HUES48 (cell line): ENCODE measurements around the gene NR4A2.
A peak's percentile ranks its signal among the peaks of the same experiment; 100 is the strongest.

Source experiments
- H3K27ac ChIP-seq: one replicate; pipeline ENCODE4 v1.7.0; 2013; ENCODE audit warnings: low read depth, low read length, inconsistent platforms
- H3K27me3 ChIP-seq: 2 replicates; pipeline ENCODE4 v1.6.1; 2013; ENCODE audit warnings: mild to moderate bottlenecking, low read length; ENCODE audit not compliant: control insufficient read depth, insufficient read depth
- H3K36me3 ChIP-seq: 2 replicates; pipeline ENCODE4 v1.6.1; 2013; ENCODE audit warnings: low read length; ENCODE audit not compliant: control insufficient read depth, insufficient read depth
- H3K4me1 ChIP-seq: 2 replicates; pipeline ENCODE4 v1.6.1; 2013; ENCODE audit warnings: mild to moderate bottlenecking, low read length; ENCODE audit not compliant: control insufficient read depth, insufficient read depth
- H3K4me3 ChIP-seq: 2 replicates; pipeline ENCODE4 v1.5.1; 2013; ENCODE audit warnings: mild to moderate bottlenecking, low read depth, low read length
- H3K9ac ChIP-seq: 2 replicates; pipeline ENCODE4 v1.6.1; 2013; ENCODE audit warnings: mild to moderate bottlenecking, low read depth, low read length, moderate library complexity
- H3K9me3 ChIP-seq: 2 replicates; pipeline ENCODE4 v1.6.1; 2013; ENCODE audit warnings: low read length; ENCODE audit not compliant: control insufficient read depth, insufficient read depth

Gene NR4A2

DNA sequence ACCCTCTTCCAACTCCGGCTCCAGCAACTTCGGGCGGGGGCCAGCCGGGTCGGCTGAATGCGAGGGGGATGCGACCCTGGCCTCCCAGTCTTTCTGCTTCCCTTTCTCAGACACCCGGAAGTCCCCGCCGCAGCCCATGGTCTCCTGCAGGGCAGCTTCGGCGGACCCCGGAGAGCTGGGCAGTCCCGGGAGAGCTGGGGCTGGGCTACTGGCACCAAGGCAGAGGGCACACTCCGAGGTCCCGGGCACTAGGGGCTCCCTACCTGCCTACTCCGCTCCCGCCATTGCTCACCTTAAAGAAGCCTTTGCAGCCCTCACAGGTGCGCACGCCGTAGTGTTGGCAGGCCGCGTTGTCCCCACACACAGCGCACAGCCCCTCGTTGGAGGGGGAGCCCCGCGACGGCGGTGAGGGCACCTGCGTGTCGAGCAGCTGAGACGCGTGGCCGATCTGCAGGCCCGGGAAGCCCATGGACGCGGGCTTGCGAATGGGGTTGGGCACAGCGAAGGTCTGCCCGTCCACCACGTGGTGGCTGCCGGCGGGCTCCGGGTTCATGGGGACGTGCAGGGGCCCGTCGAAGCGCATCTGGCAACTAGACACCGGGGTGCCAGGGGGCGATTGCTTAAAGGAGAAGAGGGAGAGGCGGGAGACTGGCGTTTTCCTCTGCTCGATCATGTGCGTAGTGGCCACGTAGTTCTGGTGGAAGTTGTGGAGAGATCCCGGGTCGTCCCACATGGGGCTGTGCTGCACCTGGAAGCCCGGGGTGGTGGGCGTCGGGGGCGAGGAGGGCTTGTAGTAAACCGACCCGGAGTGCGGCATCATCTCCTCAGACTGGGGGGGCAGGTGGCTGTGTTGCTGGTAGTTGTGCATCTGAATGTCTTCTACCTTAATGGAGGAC, 3.2 kb downstream of the NR4A2 start:
- Histone ChIP-seq H3K27me3 (peaks cover 97% of the 10 kb centered on the region), H3K4me1 (peaks cover 49% of the 10 kb centered on the region), H3K4me3 (peak overlapping the region; percentile 56), H3K9ac (no peak overlapping the region), H3K27ac (no peak overlapping the region), H3K36me3 (no peaks in the 10 kb centered on the region), H3K9me3 (no peaks in the 10 kb centered on the region)

DNA sequence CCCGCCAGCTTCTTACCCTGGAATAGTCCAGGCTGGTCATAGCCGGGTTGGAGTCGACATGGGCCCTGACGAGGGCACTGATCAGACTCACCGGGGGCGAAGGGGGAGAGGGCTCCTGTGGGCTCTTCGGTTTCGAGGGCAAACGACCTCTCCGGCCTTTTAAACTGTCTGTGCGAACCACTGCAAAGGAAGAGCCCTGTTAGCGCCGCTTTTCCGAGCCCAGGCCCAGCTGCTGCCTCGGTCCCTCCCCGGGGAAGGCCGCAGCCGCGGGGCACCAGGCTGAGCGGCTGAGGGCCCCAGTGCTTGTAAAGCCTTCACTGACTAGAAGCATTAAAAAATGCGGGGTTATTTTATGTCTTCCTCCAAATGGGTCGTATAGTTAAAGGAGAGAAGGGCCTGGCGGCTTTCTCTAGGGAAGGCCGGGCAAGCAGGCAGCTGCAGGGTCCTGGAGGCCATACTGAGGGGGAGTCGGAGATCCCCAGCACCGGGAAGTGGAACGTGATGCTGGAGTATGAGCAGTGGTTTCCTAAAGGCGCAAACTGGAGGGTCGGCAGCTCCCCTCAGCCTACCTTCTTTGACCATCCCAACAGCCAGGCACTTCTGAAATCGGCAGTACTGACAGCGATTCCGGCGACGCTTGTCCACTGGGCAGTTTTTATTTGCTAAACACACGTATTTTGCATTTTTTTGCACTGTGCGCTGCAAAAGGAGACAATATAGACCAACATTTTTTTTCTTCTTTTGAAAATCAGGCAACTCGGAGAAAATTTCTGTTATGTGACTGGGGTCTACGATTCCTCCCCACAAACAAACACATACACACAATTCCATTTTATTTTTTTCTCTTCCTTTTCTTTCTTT, 4.5 kb downstream of the NR4A2 start:
- no peaks in the 10 kb centered on the region for H3K9me3 ChIP-seq
- H3K27me3 ChIP-seq, result peaks cover 98% of the 10 kb centered on the region
- H3K4me3 ChIP-seq, result peak overlapping the region; percentile 56
- H3K36me3 ChIP-seq, result no peaks in the 10 kb centered on the region
- no peak overlapping the region for H3K9ac ChIP-seq
- peaks cover 51% of the 10 kb centered on the region for H3K4me1 ChIP-seq
- H3K27ac ChIP-seq, result no peak overlapping the region

DNA sequence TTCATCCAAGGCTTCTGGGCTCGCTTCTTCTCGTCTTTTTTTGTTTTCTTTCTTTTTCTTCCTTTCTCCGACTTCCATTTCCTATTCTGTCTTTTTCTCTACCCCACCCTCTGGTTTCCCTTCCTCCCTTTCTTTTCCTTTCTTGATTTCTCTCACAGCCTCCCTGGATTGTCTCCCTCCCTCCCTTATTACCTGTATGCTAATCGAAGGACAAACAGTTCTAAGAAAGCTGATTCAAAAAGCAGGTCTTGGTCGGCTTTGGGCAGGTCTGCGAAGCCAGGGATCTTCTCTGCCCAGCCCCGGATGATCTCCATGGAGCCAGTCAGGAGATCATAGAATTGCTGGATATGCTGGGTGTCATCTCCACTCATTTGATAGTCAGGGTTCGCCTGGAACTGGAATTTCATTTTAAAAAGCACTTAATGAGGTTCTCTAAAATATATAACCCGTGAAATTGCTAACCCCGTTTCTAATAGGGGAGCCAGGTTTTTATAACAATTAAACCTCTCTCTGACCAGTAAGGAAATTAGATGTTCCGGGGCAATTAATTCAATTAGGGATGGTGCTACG, 5.9 kb downstream of the NR4A2 start:
- Histone ChIP-seq H3K4me1 (peaks cover 63% of the 10 kb centered on the region), H3K36me3 (no peaks in the 10 kb centered on the region), H3K9ac (no peak overlapping the region), H3K27ac (no peak overlapping the region), H3K9me3 (no peaks in the 10 kb centered on the region), H3K4me3 (no peak overlapping the region), H3K27me3 (peaks cover 100% of the 10 kb centered on the region)

DNA sequence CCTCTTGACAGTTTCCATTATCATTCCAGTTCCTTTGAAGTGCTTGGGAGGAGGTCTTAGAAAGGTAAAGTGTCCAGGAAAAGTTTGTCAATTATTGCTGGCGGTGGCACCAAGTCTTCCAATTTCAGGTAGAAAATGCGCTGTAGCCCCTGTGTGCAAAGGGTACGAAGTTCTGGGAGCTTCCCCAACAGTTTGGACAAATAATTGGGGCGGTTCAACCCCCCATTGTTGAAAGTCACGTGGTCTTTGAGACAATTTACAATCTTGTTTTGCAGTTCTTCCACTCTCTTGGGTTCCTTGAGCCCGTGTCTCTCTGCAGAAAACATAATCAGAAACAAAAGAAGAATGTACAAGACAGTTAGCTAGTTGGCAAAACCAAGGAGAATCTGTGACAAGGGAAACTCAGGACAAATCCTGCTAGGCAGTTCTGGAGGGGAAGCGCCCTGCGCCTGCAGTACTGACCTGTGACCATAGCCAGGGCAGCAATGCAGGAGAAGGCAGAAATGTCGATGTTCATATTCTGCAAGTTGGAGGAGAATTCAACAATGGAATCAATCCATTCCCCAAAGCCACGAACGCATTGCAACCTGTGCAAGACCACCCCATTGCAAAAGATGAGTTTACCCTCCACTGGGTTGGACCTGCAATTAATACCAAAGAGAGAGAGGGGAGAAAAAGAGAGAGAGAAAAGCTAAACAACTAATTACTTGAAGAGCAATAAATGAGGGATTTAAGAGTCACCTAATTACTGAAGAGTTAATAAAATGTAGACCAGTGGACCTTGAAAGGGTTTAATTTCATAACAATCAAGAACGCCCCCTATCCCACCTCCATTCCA, 6.6 kb downstream of the NR4A2 start:
- no peaks in the 10 kb centered on the region for H3K9me3 ChIP-seq

DNA sequence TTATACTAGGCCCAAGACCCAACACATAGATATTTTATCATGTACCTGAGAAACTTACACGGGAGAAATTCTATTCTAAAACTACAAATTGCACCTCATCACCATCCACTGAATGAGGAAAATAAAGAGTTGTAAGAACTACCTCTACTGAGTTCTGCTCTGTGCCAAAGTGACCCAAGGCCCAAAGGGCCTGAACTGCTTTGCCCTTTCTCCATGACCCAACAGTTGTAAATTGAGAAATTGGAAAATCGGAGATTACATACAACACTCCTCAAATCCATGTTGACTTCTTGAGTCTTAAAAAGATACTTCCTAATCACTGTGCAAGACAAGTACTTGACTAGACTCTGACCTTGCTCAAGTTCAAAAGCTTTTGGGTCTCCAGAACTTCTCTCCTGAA, 8.8 kb downstream of the NR4A2 start:
- Histone ChIP-seq H3K36me3 (no peaks in the 10 kb centered on the region), H3K9ac (no peak overlapping the region), H3K4me1 (peaks cover 57% of the 10 kb centered on the region), H3K4me3 (no peak overlapping the region), H3K27me3 (peaks cover 100% of the 10 kb centered on the region), H3K9me3 (no peaks in the 10 kb centered on the region), H3K27ac (no peak overlapping the region)

More for the DNA sequence above, 6.6 kb downstream of the NR4A2 start:
- Histone ChIP-seq H3K27ac (no peak overlapping the region), H3K4me1 (peaks cover 66% of the 10 kb centered on the region), H3K9ac (no peak overlapping the region), H3K36me3 (no peaks in the 10 kb centered on the region), H3K27me3 (peaks cover 100% of the 10 kb centered on the region), H3K4me3 (0 out of 2 replicates have a peak overlapping the region, but pooled peaks have one; percentile 8)

DNA sequence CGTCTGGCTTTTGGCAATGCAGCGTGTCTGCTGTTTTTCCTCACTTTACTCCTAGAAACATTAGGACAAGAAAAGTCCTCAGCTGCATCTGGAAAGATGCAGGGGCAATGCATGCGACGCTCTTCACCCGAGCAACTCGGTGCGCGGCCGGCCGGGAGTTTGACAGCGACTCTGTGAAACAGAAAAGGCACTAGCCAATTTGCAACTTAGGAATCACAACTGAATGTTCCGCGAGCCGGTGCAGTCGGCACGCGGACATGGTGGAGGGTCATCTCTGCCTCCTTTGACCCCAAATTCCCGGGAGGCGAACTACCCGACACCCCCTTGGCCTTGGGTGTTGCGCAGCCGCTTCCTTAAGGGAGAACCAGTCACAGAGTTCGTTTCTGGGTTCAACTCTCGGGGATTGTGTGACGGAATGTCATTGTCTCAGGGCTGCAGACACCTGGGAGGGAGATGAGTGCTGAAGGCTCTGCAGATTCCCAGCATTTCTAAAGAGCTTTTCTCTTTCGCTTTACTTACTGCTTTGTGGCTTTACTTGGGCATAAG, 9.8 kb downstream of the NR4A2 start:
- Histone ChIP-seq H3K9me3 (no peaks in the 10 kb centered on the region), H3K27me3 (peaks cover 100% of the 10 kb centered on the region), H3K9ac (no peak overlapping the region), H3K27ac (no peak overlapping the region), H3K36me3 (no peaks in the 10 kb centered on the region), H3K4me3 (peak overlapping the region; percentile 47), H3K4me1 (peaks cover 48% of the 10 kb centered on the region)

DNA sequence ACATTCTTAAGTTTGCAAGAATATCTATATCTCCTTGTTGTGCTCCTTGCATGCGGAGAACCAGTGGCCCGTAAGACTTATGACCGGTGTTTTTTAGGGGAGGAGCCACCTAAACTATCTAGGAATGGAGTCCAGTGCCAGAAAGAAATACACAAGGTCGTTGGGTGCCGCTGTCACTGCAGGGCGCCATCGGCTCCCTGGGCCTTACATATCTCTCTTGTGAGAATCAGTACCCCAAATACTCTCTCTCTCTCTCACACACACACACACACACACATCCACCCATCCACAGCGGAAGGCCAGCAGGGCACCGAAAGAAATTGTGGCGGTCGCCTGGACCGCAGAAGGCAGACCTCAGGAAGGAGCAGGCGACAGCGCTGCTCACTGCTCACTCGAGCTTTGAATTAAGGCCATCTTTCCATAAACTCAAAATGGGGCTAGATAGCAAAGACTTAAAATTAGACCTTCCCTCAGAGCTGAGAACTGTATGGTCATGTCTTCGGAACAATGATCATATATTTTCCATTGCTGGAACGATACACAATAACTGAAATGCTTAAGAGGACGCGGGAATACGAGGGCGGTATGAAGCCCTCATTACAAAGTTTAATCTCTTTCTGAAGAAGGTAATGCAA, 10.4 kb downstream of the NR4A2 start:
- no peak overlapping the region for H3K9ac ChIP-seq
- H3K4me3 ChIP-seq, result peak overlapping the region; percentile 56
- H3K27me3 ChIP-seq, result peaks cover 100% of the 10 kb centered on the region
- H3K36me3 ChIP-seq, result no peaks in the 10 kb centered on the region
- peaks cover 45% of the 10 kb centered on the region for H3K4me1 ChIP-seq
- no peak overlapping the region for H3K27ac ChIP-seq
- H3K9me3 ChIP-seq, result no peaks in the 10 kb centered on the region

DNA sequence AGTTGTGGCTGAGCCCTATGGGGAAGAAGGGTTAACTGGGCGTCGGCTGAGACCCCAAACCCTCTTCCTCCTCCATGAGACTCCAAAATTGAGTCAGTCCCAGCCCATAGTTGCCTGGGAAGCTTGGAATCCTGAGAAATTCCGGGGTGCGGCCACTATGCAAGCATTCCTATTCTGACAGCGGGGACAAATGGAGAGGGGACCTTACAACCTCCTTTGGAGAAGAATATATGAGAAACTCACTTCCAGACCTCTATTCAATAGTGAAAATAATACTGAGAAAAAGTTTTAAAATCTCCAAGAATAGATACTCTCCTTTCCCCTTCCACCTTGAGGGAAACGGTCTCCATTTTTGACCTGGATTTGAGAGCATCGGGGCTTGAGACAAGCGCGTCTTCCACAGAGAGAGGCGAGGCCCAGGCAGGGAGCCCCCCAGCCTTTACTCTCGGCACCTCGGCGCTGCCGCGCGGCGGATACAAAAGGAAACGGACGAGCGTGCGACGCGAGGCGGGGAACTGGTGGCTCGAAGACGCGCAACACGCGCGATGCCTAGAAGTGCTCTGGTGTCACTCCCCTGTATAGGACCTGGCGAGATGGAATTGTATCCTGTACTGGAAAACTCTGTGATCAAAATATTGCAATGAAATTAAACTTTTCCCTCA, 11.1 kb downstream of the NR4A2 start:
- no peaks in the 10 kb centered on the region for H3K9me3 ChIP-seq
- H3K9ac ChIP-seq, result no peak overlapping the region
- H3K27ac ChIP-seq, result no peak overlapping the region
- H3K4me1 ChIP-seq, result peaks cover 37% of the 10 kb centered on the region
- peak overlapping the region; percentile 56 for H3K4me3 ChIP-seq
- no peaks in the 10 kb centered on the region for H3K36me3 ChIP-seq
- H3K27me3 ChIP-seq, result peaks cover 94% of the 10 kb centered on the region

DNA sequence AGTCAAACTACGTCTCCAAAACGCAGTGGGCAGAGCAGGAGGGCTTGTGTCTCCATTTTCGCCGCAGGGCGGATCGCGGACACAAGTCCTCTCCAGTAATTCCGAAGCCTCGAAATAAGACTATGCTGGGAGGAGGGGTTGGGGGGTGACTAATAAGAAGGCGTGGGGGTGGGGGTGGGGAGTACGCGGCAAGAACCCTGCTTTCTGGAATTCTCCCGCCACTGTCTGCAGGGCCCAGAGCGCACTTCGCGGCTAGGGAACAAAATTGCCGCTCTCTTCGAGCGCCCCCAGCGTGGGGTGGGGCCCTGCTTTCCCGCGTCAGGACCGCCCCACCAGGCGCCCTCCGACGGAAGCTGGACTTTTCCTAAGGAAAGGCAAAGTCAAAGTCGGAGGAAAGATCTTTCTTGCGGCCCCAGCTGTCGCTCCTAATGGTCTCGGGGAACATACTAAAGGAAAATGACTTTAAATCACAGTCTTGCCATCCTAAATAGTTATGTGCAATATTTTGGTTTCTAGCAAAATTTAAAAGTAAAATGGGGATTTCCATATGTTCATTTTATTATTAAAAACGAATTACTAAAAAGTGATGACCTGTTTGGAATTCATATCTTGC, 11.9 kb downstream of the NR4A2 start:
- no peaks in the 10 kb centered on the region for H3K36me3 ChIP-seq
- H3K27me3 ChIP-seq, result peaks cover 86% of the 10 kb centered on the region
- H3K4me3 ChIP-seq, result peak overlapping the region; percentile 56
- H3K4me1 ChIP-seq, result peaks cover 29% of the 10 kb centered on the region
- H3K9me3 ChIP-seq, result no peaks in the 10 kb centered on the region
- no peak overlapping the region for H3K27ac ChIP-seq
- no peak overlapping the region for H3K9ac ChIP-seq
